ENCODE results near the gene ALDOA. TPM values are rescaled to one million over a fixed set of nuclear protein-coding genes. Genes with fewer than 3 reads are reported as not detected.

Gene ALDOA
- total RNA-seq, 1 experiment from 2014 or later, result 1,165 TPM

GRCh38 chr16:30096105-30096861 lies 30.7 kb downstream of the ALDOA start, which contains the start of gene YPEL3:
Gene YPEL3, minus strand, starts transcription at chr16:30096213. Its CDS starts 731 bp downstream, at chr16:30095482.
- peak within 1 kb of the TSS; percentile 91 for H3K27ac Mint-ChIP-seq (ENCODE audit: low read depth, unreplicated experiment)
- ChIA-PET CTCF (interaction anchor here (0.6 to 0.7 kb wide), 2 partner anchors 8 to 76 kb away, joined by 3 read pairs; no protein-coding TSS in a partner anchor), POLR2A (interaction anchor here (0.6 to 1.8 kb wide), 9 partner anchors 12 to 54 kb away, joined by 3 to 12 read pairs (median 4); partner anchors contain the start of genes ALDOA and MAPK3)
- H3K4me1 Mint-ChIP-seq (ENCODE audit: insufficient read depth, unreplicated experiment), result peaks cover 30% of the 10 kb centered on the region
- peak; percentile 85 for DNase-seq (ENCODE audit: unreplicated experiment)
- H3K36me3 Mint-ChIP-seq (ENCODE audit: insufficient read depth, unreplicated experiment), result peaks cover 12% of the 10 kb centered on the region
- H3K27me3 Mint-ChIP-seq (ENCODE audit: insufficient read depth, unreplicated experiment), result no peaks in the 10 kb centered on the region
- intact Hi-C loops (cut with micrococcal nuclease), result loop anchor here (10.0 kb wide), 1 partner anchor 309 kb away; the partner anchor contains the start of gene ZNF771
- H3K9me3 Mint-ChIP-seq (ENCODE audit: unreplicated experiment), result no peaks in the 10 kb centered on the region
- no peak for TF ChIP-seq CTCF (IDR thresholded peaks at IDR 0.05; ENCODE audit: unreplicated experiment)
- peak within 1 kb of the TSS; percentile 75 for H3K4me3 Mint-ChIP-seq (ENCODE audit: unreplicated experiment)
- BruUV-seq (replicated peaks), result TSS peak; percentile 86

- Mint-ChIP-seq H3K27ac (ENCODE audit: low read depth, unreplicated experiment) (peak overlapping the region; percentile 91), H3K4me1 (ENCODE audit: insufficient read depth, unreplicated experiment) (peaks cover 25% of the 10 kb centered on the region), H3K4me3 (ENCODE audit: unreplicated experiment) (peak overlapping the region; percentile 66), H3K9me3 (ENCODE audit: unreplicated experiment) (no peaks in the 10 kb centered on the region), H3K27me3 (ENCODE audit: insufficient read depth, unreplicated experiment) (no peaks in the 10 kb centered on the region), H3K36me3 (ENCODE audit: insufficient read depth, unreplicated experiment) (peaks cover 12% of the 10 kb centered on the region)
- ChIA-PET POLR2A (interaction anchor here (1.3 to 1.8 kb wide), 4 partner anchors 20 to 55 kb away, joined by 4 to 12 read pairs (median 6); partner anchors contain the start of gene ALDOA), CTCF (no interaction called here)
- DNase-seq (ENCODE audit: unreplicated experiment), result no peak
- TF ChIP-seq CTCF (IDR thresholded peaks at IDR 0.05; ENCODE audit: unreplicated experiment), result no peak
- BruUV-seq (replicated peaks), result no TSS peak
- intact Hi-C loops (cut with micrococcal nuclease), result loop anchor here (10.0 kb wide), 1 partner anchor 308 kb away; the partner anchor contains the start of gene ZNF771
These were observed 31.5 kb downstream of the ALDOA start for GRCh38 chr16:30096862-30097563.

GRCh38 chr16:30104090-30104489 lies 38.5 kb downstream of the ALDOA start:
- Mint-ChIP-seq H3K4me1 (ENCODE audit: insufficient read depth, unreplicated experiment) (peaks cover 6% of the 10 kb centered on the region), H3K27ac (ENCODE audit: low read depth, unreplicated experiment) (no peak overlapping the region), H3K4me3 (ENCODE audit: unreplicated experiment) (no peak overlapping the region), H3K36me3 (ENCODE audit: insufficient read depth, unreplicated experiment) (no peaks in the 10 kb centered on the region), H3K27me3 (ENCODE audit: insufficient read depth, unreplicated experiment) (no peaks in the 10 kb centered on the region), H3K9me3 (ENCODE audit: unreplicated experiment) (no peaks in the 10 kb centered on the region)
- BruUV-seq (replicated peaks), result no TSS peak
- intact Hi-C loops (cut with micrococcal nuclease), result no loop called here
- TF ChIP-seq CTCF (IDR thresholded peaks at IDR 0.05; ENCODE audit: unreplicated experiment), result no peak
- CTCF ChIA-PET, result interaction anchor here (2.8 kb wide), 2 partner anchors 9 to 12 kb away, joined by 14 to 16 read pairs; partner anchors contain the start of genes GDPD3 and TBX6
- POLR2A ChIA-PET, result no interaction called here
- no peak for DNase-seq (ENCODE audit: unreplicated experiment)

- DNase-seq (ENCODE audit: unreplicated experiment), result no peak
These were observed 38.9 kb downstream of the ALDOA start for GRCh38 chr16:30104492-30104891.

More at GRCh38 chr16:30104492-30104891, 38.9 kb downstream of the ALDOA start:
- peaks cover 6% of the 10 kb centered on the region for H3K4me1 Mint-ChIP-seq (ENCODE audit: insufficient read depth, unreplicated experiment)
- CTCF ChIA-PET, result interaction anchor here (0.6 to 2.8 kb wide), 3 partner anchors 8 to 12 kb away, joined by 3 to 16 read pairs (median 14); partner anchors contain the start of genes GDPD3 and TBX6
- no peaks in the 10 kb centered on the region for H3K36me3 Mint-ChIP-seq (ENCODE audit: insufficient read depth, unreplicated experiment)
- no peaks in the 10 kb centered on the region for H3K27me3 Mint-ChIP-seq (ENCODE audit: insufficient read depth, unreplicated experiment)
- H3K4me3 Mint-ChIP-seq (ENCODE audit: unreplicated experiment), result no peak overlapping the region
- no peak overlapping the region for H3K27ac Mint-ChIP-seq (ENCODE audit: low read depth, unreplicated experiment)
- TF ChIP-seq CTCF (IDR thresholded peaks at IDR 0.05; ENCODE audit: unreplicated experiment), result no peak
- intact Hi-C loops (cut with micrococcal nuclease), result no loop called here
- POLR2A ChIA-PET, result interaction anchor here (1.3 kb wide), 1 partner anchor 19 kb away, joined by 3 read pairs; the partner anchor contains the start of gene MAPK3
- no peaks in the 10 kb centered on the region for H3K9me3 Mint-ChIP-seq (ENCODE audit: unreplicated experiment)
- no TSS peak for BruUV-seq (replicated peaks)

All from MCF 10A (cell line).